Left forelimb (tissue), 1 donor: ENCODE data around the gene RAB11FIP4.

Experiments
- DNase-seq: peaks from one replicate; pipeline ENCODE4 v3.0.0-alpha.2; 2018; ENCODE audit warnings: low spot score

RAB11FIP4 gene

GRCh38 chr17:31459716-31460115 lies 68.2 kb downstream of the RAB11FIP4 start:
- no peak for DNase-seq

GRCh38 chr17:31460226-31460721 lies 68.8 kb downstream of the RAB11FIP4 start:
- DNase-seq, result no peak

GRCh38 chr17:31461227-31461810 lies 69.8 kb downstream of the RAB11FIP4 start:
- DNase-seq, result no peak

GRCh38 chr17:31462261-31462660 lies 70.8 kb downstream of the RAB11FIP4 start:
- no peak for DNase-seq

GRCh38 chr17:31466096-31466760 lies 74.8 kb downstream of the RAB11FIP4 start:
- no peak for DNase-seq

- no peak for DNase-seq
Observed at GRCh38 chr17:31467502-31468256, 76.2 kb downstream of the RAB11FIP4 start.

- DNase-seq, result no peak
Observed at GRCh38 chr17:31469959-31470358, 78.5 kb downstream of the RAB11FIP4 start.

GRCh38 chr17:31470592-31470991 lies 79.1 kb downstream of the RAB11FIP4 start:
- DNase-seq, result no peak

- no peak for DNase-seq
Observed at GRCh38 chr17:31472137-31472536, 80.7 kb downstream of the RAB11FIP4 start.

GRCh38 chr17:31475378-31476162 lies 84.1 kb downstream of the RAB11FIP4 start:
- no peak for DNase-seq

GRCh38 chr17:31476525-31477416 lies 85.3 kb downstream of the RAB11FIP4 start:
- DNase-seq, result no peak

- DNase-seq, result no peak
Observed at GRCh38 chr17:31477417-31478055, 86.1 kb downstream of the RAB11FIP4 start.

- no peak for DNase-seq
Observed at GRCh38 chr17:31479062-31479408, 87.6 kb downstream of the RAB11FIP4 start.

- DNase-seq, result no peak
Observed at GRCh38 chr17:31479524-31479923, 88.0 kb downstream of the RAB11FIP4 start.

- DNase-seq, result no peak
Observed at GRCh38 chr17:31480067-31480466, 88.6 kb downstream of the RAB11FIP4 start.

GRCh38 chr17:31480904-31481782 lies 89.7 kb downstream of the RAB11FIP4 start:
- DNase-seq, result no peak

GRCh38 chr17:31481783-31482081 lies 90.3 kb downstream of the RAB11FIP4 start:
- DNase-seq, result no peak

GRCh38 chr17:31484821-31485220 lies 93.3 kb downstream of the RAB11FIP4 start:
- no peak for DNase-seq

- no peak for DNase-seq
Observed at GRCh38 chr17:31486351-31487062, 95.0 kb downstream of the RAB11FIP4 start.
